Amygdala (tissue), 56 donors: ENCODE measurements around the gene PPFIBP2.

Experiments
- DNase-seq, 56 donors: peaks; one replicate each; lab custom pipeline; 2025; lab: John Stamatoyannopoulos, UW

The PPFIBP2 gene

GRCh38 chr11:7617032-7617431, 103.2 kb downstream of the PPFIBP2 start:
- no peak for DNase-seq

- DNase-seq: no peak
Observed at GRCh38 chr11:7619322-7619721, 105.5 kb downstream of the PPFIBP2 start.

GRCh38 chr11:7621090-7621489, 107.3 kb downstream of the PPFIBP2 start:
- no peak for DNase-seq

- DNase-seq: no peak
Observed at GRCh38 chr11:7621554-7621953, 107.8 kb downstream of the PPFIBP2 start.

- DNase-seq: no peak
Observed at GRCh38 chr11:7622721-7623120, 108.9 kb downstream of the PPFIBP2 start.

- DNase-seq: no peak
Observed at GRCh38 chr11:7628660-7629059, 114.9 kb downstream of the PPFIBP2 start.

- DNase-seq: peak in 33 of 56 donors; percentile 7 to 69 (median 31)
Observed at GRCh38 chr11:7630002-7630401, 116.2 kb downstream of the PPFIBP2 start.

GRCh38 chr11:7632211-7632610, 118.4 kb downstream of the PPFIBP2 start:
- no peak for DNase-seq

- peak in 46 of 56 donors; percentile 4 to 91 (median 58) for DNase-seq
Observed at GRCh38 chr11:7635137-7635536, 121.3 kb downstream of the PPFIBP2 start.

GRCh38 chr11:7635708-7636107, 121.9 kb downstream of the PPFIBP2 start:
- DNase-seq: no peak

- DNase-seq: no peak
Observed at GRCh38 chr11:7636350-7636749, 122.6 kb downstream of the PPFIBP2 start.

GRCh38 chr11:7637447-7638157, 123.8 kb downstream of the PPFIBP2 start:
- DNase-seq: no peak

- no peak for DNase-seq
Observed at GRCh38 chr11:7638710-7639642, 125.2 kb downstream of the PPFIBP2 start.

- DNase-seq: no peak
Observed at GRCh38 chr11:7639643-7640025, 125.8 kb downstream of the PPFIBP2 start.

- DNase-seq: no peak
Observed at GRCh38 chr11:7640816-7641215, 127.0 kb downstream of the PPFIBP2 start.

- DNase-seq: no peak
Observed at GRCh38 chr11:7642747-7643146, 128.9 kb downstream of the PPFIBP2 start.

GRCh38 chr11:7643314-7643713, 129.5 kb downstream of the PPFIBP2 start:
- DNase-seq: no peak

GRCh38 chr11:7645206-7645605, 131.4 kb downstream of the PPFIBP2 start:
- no peak for DNase-seq

- DNase-seq: no peak
Observed at GRCh38 chr11:7646866-7647265, 133.1 kb downstream of the PPFIBP2 start.

- no peak for DNase-seq
Observed at GRCh38 chr11:7648264-7648663, 134.5 kb downstream of the PPFIBP2 start.

GRCh38 chr11:7651140-7651551, 137.3 kb downstream of the PPFIBP2 start:
- DNase-seq: peak in 23 of 56 donors; percentile 21 to 76 (median 42)

GRCh38 chr11:7651700-7652099, 137.9 kb downstream of the PPFIBP2 start:
- peak in 48 of 56 donors; percentile 28 to 88 (median 69) for DNase-seq
